Cortex of kidney (tissue), 1 donor: ENCODE measurements around the gene TFB1M.
"Not testable (repeated sequence)": the region's sequence is repeated elsewhere in the genome, so short reads cannot be mapped to it uniquely, and the experiment has no call there.

ENCODE experiments used
- DNase-seq: peaks from one replicate; lab custom pipeline; 2025; lab: John Stamatoyannopoulos, UW

The TFB1M gene

GRCh38 chr6:155329460-155330132 is 15.3 kb upstream of the TFB1M start:
- DNase-seq, result no peak

- DNase-seq, result no peak
Observed at GRCh38 chr6:155328539-155329459, 14.5 kb upstream of the TFB1M start.

GRCh38 chr6:155328074-155328538 is 13.8 kb upstream of the TFB1M start:
- DNase-seq, result no peak

- DNase-seq, result no peak
Observed at GRCh38 chr6:155327326-155328073, 13.2 kb upstream of the TFB1M start.

- DNase-seq, result no peak
Observed at GRCh38 chr6:155325700-155326516, 11.6 kb upstream of the TFB1M start.

- DNase-seq, result no peak
Observed at GRCh38 chr6:155324993-155325392, 10.7 kb upstream of the TFB1M start.

GRCh38 chr6:155324172-155324571 is 9.9 kb upstream of the TFB1M start:
- DNase-seq, result no peak

- DNase-seq, result no peak
Observed at GRCh38 chr6:155319902-155320301, 5.6 kb upstream of the TFB1M start.

GRCh38 chr6:155317186-155317585 is 2.9 kb upstream of the TFB1M start:
- DNase-seq, result no peak

GRCh38 chr6:155316419-155316818 is 2.1 kb upstream of the TFB1M start:
- DNase-seq, result no peak

GRCh38 chr6:155315516-155315871 is 1.2 kb upstream of the TFB1M start:
- DNase-seq, result no peak

GRCh38 chr6:155314773-155315515 is 660 bp upstream of the TFB1M start:
- DNase-seq, result no peak

GRCh38 chr6:155313602-155314091 is 637 bp downstream of the TFB1M start:
- no peak for DNase-seq

- not testable (repeated sequence) for DNase-seq
Observed at GRCh38 chr6:155312950-155313349, 1.3 kb downstream of the TFB1M start.

- no peak for DNase-seq
Observed at GRCh38 chr6:155311583-155311982, 2.7 kb downstream of the TFB1M start.

- DNase-seq, result no peak
Observed at GRCh38 chr6:155311086-155311485, 3.2 kb downstream of the TFB1M start.

- no peak for DNase-seq
Observed at GRCh38 chr6:155310596-155310995, 3.7 kb downstream of the TFB1M start.

- DNase-seq, result no peak
Observed at GRCh38 chr6:155309150-155309549, 5.1 kb downstream of the TFB1M start.

GRCh38 chr6:155306958-155307357 is 7.3 kb downstream of the TFB1M start:
- DNase-seq, result no peak

- DNase-seq, result no peak
Observed at GRCh38 chr6:155303361-155303870, 10.9 kb downstream of the TFB1M start.
